ENCODE data around the gene TRIO. TPM values are rescaled to one million over a fixed set of nuclear protein-coding genes. Genes with fewer than 3 reads are reported as not detected.

Gene TRIO
- total and polyA plus RNA-seq, 2 of the 8 experiments (the other 6 are each of a cell fraction or from before 2014, with no cell fraction given), result 35.1 to 69.1 TPM

- CTCF ChIA-PET (ENCODE audit: partially characterized antibody), result interaction anchor here (0.9 to 2.5 kb wide), 7 partner anchors 8 to 416 kb away, joined by 3 to 10 read pairs (median 4); no protein-coding TSS in a partner anchor
- H3K36me3 ChIP-seq (ENCODE audit: control insufficient read depth in 2 of 4, insufficient read depth in 4 of 4, low read length in 3 of 4), result peaks cover 3 to 48% (median 36%) of the 10 kb centered on the region in 4 experiments
- TF ChIP-seq JUN (IDR thresholded peaks at IDR 0.05; ENCODE audit: low read depth, low read length) (no peak), CEBPB (IDR thresholded peaks at IDR 0.05; ENCODE audit: low read depth, low read length) (no peak)
Measured at GRCh38 chr5:14396737-14397136, 253.6 kb downstream of the TRIO start.

More at GRCh38 chr5:14396737-14397136, 253.6 kb downstream of the TRIO start:
- H2BK20ac ChIP-seq (ENCODE audit: low read length), result no peak overlapping the region
- H4K20me1 ChIP-seq (replicated peaks in 1 of 2; ENCODE audit: control insufficient read depth in 1 of 2, insufficient read depth in 2 of 2, low read length in 2 of 2), result peaks cover 2 to 4% of the 10 kb centered on the region in 2 experiments
- no peak overlapping the region for H2BK12ac ChIP-seq (ENCODE audit: low read depth, low read length)
- no peaks in the 10 kb centered on the region for H3K23me2 ChIP-seq (ENCODE audit: low read depth, low read length)
- H2AFZ ChIP-seq (ENCODE audit: low read length), result no peak overlapping the region
- H4K5ac ChIP-seq (ENCODE audit: insufficient read length, low read depth, low read length), result no peak overlapping the region
- no peak overlapping the region for H3K14ac ChIP-seq (ENCODE audit: insufficient read length)
- DNase-seq (ENCODE audit: low read depth in 1 of 2, low spot score in 2 of 2) (no peak), FAIRE-seq (no peak)
- H3K27ac ChIP-seq (ENCODE audit: low read depth, low read length), result no peak overlapping the region
- POLR2A ChIA-PET (ENCODE audit: partially characterized antibody), result no interaction called here
- no peak overlapping the region for H3K4me3 ChIP-seq (ENCODE audit: extremely low read depth in 1 of 4, insufficient read depth in 2 of 4, low read depth in 3 of 4, low read length in 4 of 4)
- H2BK15ac ChIP-seq (ENCODE audit: low read length), result no peak overlapping the region
- H4K8ac ChIP-seq (ENCODE audit: extremely low read depth, insufficient read depth, low read length), result no peak overlapping the region
- no peak overlapping the region for H2AK5ac ChIP-seq (ENCODE audit: low read depth, low read length)
- H3K4ac ChIP-seq (replicated peaks; ENCODE audit: insufficient read length, low read depth, low read length), result no peak overlapping the region
- H3K4me1 ChIP-seq (replicated peaks in 1 of 4; ENCODE audit: control insufficient read depth in 3 of 4, insufficient read depth in 4 of 4, low read length in 3 of 4), result peaks cover 0 to 4% (median 1%) of the 10 kb centered on the region in 4 experiments; a peak in 2 of 7 replicates
- H3K79me1 ChIP-seq (ENCODE audit: low read depth, low read length), result no peaks in the 10 kb centered on the region
- no peak overlapping the region for H2BK5ac ChIP-seq (ENCODE audit: low read depth, low read length)
- no peak overlapping the region for H3K9ac ChIP-seq (replicated peaks in 1 of 4; ENCODE audit: extremely low read depth in 1 of 4, low read depth in 3 of 4, low read length in 3 of 4)
- 95% methylated on average over 5 of the region's 5 CpGs; no CpG with 5 or more reads in 1 of the 2 experiments for WGBS, 2 experiments (ENCODE audit: extremely low coverage in 1 of 2, insufficient coverage in 1 of 2, insufficient read length in 1 of 2, insufficient replicate concordance in 2 of 2, low coverage in 1 of 2, low lambda C conversion rate in 2 of 2, missing lambda C conversion rate in 1 of 2)
- H4K91ac ChIP-seq (replicated peaks; ENCODE audit: insufficient read length, low read length), result no peak overlapping the region
- no peak overlapping the region for H3K18ac ChIP-seq (ENCODE audit: extremely low read depth, low read length)
- no peak overlapping the region for H3K23ac ChIP-seq (ENCODE audit: insufficient read length)
- no peak overlapping the region for H2BK120ac ChIP-seq (replicated peaks; ENCODE audit: low read depth, low read length)
- H3K56ac ChIP-seq (replicated peaks; ENCODE audit: insufficient read length, low read depth, low read length), result no peak overlapping the region
- H3K27me3 ChIP-seq (replicated peaks in 1 of 4; ENCODE audit: control insufficient read depth in 3 of 4, extremely low read depth in 1 of 4, insufficient read depth in 3 of 4, low read length in 3 of 4), result no peaks in the 10 kb centered on the region
- H3K9me3 ChIP-seq (ENCODE audit: insufficient read depth in 2 of 2, low read depth in 1 of 2, low read length in 1 of 2), result no peaks in the 10 kb centered on the region
- H3K4me2 ChIP-seq (ENCODE audit: insufficient read depth in 1 of 2, low read depth in 2 of 2, low read length in 2 of 2), result no peak overlapping the region
- H3K79me2 ChIP-seq (ENCODE audit: control insufficient read depth in 1 of 2, insufficient read depth in 2 of 2, low read length in 2 of 2), result no peaks in the 10 kb centered on the region; a peak in 1 of 4 replicates
